K562 (cell line): Measurements from ENCODE around the gene SLC4A9. TPM values are rescaled to one million over a fixed set of nuclear protein-coding genes. Genes with fewer than 3 reads are reported as not detected.

Experiments used
- DACH1 ChIP-seq: fragments of 450-650 bp; IDR thresholded peaks from 2 replicates; pipeline ENCODE4 v1.6.1; 2018; ENCODE audit not compliant: partially characterized antibody
- GABPB2 ChIP-seq: fragments of 250-450 bp; sonication (Bioruptor Pico); conservative IDR thresholded peaks from 2 replicates; pipeline ENCODE4 v1.5.1; 2021; ENCODE audit warnings: mild to moderate bottlenecking
- KAT7 ChIP-seq: sonication (generic); formaldehyde crosslinking; IDR thresholded peaks from 2 replicates; pipeline ENCODE4 v1.8.0; 2022; ENCODE audit warnings: missing genetic modification reagents, mild to moderate bottlenecking, borderline replicate concordance
- KLF13 ChIP-seq: fragments of 450-650 bp; IDR thresholded peaks from 2 replicates; pipeline ENCODE4 v1.6.1; 2016; ENCODE audit warnings: missing genetic modification characterization, low read depth, mild to moderate bottlenecking, missing compliant biosample characterization, moderate library complexity, borderline replicate concordance
- NONO ChIP-seq, 2 experiments: fragments of 200-400 bp in 1 of 2; fragments of 450-650 bp in 1 of 2; formaldehyde crosslinking in 1 of 2; IDR thresholded peaks; 2 replicates each; pipeline ENCODE4 v1.6.1; 2017; ENCODE audit warnings: low read depth in 2 of 2, mild to moderate bottlenecking in 2 of 2, moderate library complexity in 2 of 2, low read length in 1 of 2
- POLR2G ChIP-seq: fragments of 200-400 bp; formaldehyde crosslinking; IDR thresholded peaks from 2 replicates; pipeline ENCODE4 v1.6.1; 2017; ENCODE audit warnings: low read depth, mild to moderate bottlenecking, antibody characterized with exemption, low read length, moderate library complexity
- SMAD3 ChIP-seq: fragments of 450-650 bp; formaldehyde crosslinking; conservative IDR thresholded peaks from 2 replicates; pipeline ENCODE4 v1.4.0; 2020; ENCODE audit warnings: mild to moderate bottlenecking
- TBP ChIP-seq: optimal IDR thresholded peaks from 2 replicates; pipeline ENCODE3; 2011; ENCODE audit warnings: low read depth, low read length, improper control_type of control experiment
- ZNF311 ChIP-seq: fragments of 250-450 bp; sonication (Bioruptor Pico); IDR thresholded peaks from 2 replicates; pipeline ENCODE4 v1.4.0; 2020; ENCODE audit warnings: mild to moderate bottlenecking, moderate library complexity
- polyA plus RNA-seq, 8 experiments: library from polyadenylated mRNA; depleted of rRNA in 4 of 8; stranded (reverse) in 5 of 8; unstranded in 3 of 8; fragments of >200 nt; fragmentation: Nextera tagmentation in 2 of 8; fragmentation: Illumina TruSeq in 1 of 8; extraction: Ambion mirVana in 2 of 8; extraction: Trizol in 1 of 8; gene quantifications; 2 replicates each; pipeline versions ENCODE4 v1.2.1 to v1.2.3, GENCODE V29; 2011 to 2014; ENCODE audit warnings: inconsistent platforms in 1 of 8, missing spikeins in 1 of 8
- total RNA-seq, 7 experiments: library from RNA; depleted of rRNA in 6 of 7; stranded (reverse); fragments of >200 nt in 6 of 7; fragmentation: Illumina TruSeq in 2 of 7; extraction: Trizol in 2 of 7; gene quantifications; 2 replicates each; pipeline versions ENCODE4 v1.2.1 to v1.2.3, GENCODE V29; 2011 to 2021; ENCODE audit warnings: low replicate concordance in 1 of 7
- TF ChIP-seq, protein P1 (sequence below): sonication (generic); formaldehyde crosslinking; IDR thresholded peaks from 2 replicates; pipeline ENCODE4 v1.9.0; 2022; ENCODE audit warnings: mild to moderate bottlenecking, missing genetic modification reagents
- TF ChIP-seq, protein P2 (sequence below): fragments of 450-650 bp; IDR thresholded peaks from 2 replicates; pipeline ENCODE4 v1.6.1; 2017; ENCODE audit warnings: antibody characterized with exemption, mild to moderate bottlenecking
- TF ChIP-seq, protein P3 (sequence below): fragments of 450-650 bp; formaldehyde crosslinking; IDR thresholded peaks from 2 replicates; pipeline ENCODE4 v1.4.0; 2022; ENCODE audit warnings: mild to moderate bottlenecking, moderate library complexity
- TF ChIP-seq, protein P4 (sequence below): sonication (generic); formaldehyde crosslinking; IDR thresholded peaks from 2 replicates; pipeline ENCODE4 v1.8.0; 2023; ENCODE audit warnings: missing genetic modification reagents, mild to moderate bottlenecking, borderline replicate concordance
- TF ChIP-seq, protein P5 (sequence below), 2 experiments: IDR thresholded peaks; 2 replicates each; pipeline ENCODE4 v1.6.1; 2011; ENCODE audit warnings: borderline replicate concordance in 1 of 2, control low read depth in 1 of 2, low read depth in 1 of 2, low read length in 1 of 2, mild to moderate bottlenecking in 1 of 2, mixed read lengths in 1 of 2, moderate library complexity in 1 of 2; ENCODE audit not compliant: insufficient read depth in 1 of 2, insufficient read length in 1 of 2, poor library complexity in 1 of 2, severe bottlenecking in 1 of 2; ENCODE audit errors: extremely low read depth in 1 of 2

Gene SLC4A9
- total and polyA plus RNA-seq, 9 of the 15 experiments (the other 6 are each of a cell fraction or from before 2014, with no cell fraction given) = 0.05 to 0.13 TPM; not detected in 7

DNA sequence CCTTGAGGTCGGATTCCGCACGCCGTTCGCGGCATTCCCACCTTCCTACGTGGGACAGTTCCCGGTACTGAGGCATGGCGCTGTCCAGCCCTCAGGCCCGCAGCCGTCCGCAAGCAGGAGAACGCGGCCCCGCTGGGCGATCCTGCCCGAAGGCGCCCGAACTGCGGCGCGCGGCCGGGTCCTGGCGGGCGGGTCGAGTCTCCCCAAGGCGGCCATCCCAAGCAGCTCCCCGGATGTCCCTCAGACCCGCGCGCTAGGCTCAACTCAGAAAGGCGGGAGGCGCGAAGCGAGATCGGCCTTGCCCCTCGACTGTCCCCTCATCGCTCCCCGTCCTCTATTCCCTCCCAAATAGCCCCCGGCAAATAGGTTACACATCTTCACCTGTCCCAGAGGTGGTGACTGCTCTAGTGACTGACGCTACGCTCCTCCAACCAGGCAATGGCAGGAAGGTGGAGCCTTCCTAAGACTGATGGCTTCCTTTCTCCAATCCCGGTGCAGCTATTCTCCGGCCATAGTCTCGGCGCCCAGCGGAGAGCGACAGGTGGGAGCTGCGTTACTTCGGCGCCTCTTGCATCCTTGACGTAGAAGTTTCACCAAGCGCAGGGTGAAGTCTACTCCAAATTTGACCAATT, 40.9 kb downstream of the SLC4A9 start (continued):
- TF ChIP-seq SMAD3 (CRISPR knock-in tag) = 0 out of 2 replicates have a peak, but pooled peaks have one; percentile 31
- TF ChIP-seq, protein P1, sequence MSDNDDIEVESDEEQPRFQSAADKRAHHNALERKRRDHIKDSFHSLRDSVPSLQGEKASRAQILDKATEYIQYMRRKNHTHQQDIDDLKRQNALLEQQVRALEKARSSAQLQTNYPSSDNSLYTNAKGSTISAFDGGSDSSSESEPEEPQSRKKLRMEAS = peak; percentile 87
- TF ChIP-seq, protein P2, sequence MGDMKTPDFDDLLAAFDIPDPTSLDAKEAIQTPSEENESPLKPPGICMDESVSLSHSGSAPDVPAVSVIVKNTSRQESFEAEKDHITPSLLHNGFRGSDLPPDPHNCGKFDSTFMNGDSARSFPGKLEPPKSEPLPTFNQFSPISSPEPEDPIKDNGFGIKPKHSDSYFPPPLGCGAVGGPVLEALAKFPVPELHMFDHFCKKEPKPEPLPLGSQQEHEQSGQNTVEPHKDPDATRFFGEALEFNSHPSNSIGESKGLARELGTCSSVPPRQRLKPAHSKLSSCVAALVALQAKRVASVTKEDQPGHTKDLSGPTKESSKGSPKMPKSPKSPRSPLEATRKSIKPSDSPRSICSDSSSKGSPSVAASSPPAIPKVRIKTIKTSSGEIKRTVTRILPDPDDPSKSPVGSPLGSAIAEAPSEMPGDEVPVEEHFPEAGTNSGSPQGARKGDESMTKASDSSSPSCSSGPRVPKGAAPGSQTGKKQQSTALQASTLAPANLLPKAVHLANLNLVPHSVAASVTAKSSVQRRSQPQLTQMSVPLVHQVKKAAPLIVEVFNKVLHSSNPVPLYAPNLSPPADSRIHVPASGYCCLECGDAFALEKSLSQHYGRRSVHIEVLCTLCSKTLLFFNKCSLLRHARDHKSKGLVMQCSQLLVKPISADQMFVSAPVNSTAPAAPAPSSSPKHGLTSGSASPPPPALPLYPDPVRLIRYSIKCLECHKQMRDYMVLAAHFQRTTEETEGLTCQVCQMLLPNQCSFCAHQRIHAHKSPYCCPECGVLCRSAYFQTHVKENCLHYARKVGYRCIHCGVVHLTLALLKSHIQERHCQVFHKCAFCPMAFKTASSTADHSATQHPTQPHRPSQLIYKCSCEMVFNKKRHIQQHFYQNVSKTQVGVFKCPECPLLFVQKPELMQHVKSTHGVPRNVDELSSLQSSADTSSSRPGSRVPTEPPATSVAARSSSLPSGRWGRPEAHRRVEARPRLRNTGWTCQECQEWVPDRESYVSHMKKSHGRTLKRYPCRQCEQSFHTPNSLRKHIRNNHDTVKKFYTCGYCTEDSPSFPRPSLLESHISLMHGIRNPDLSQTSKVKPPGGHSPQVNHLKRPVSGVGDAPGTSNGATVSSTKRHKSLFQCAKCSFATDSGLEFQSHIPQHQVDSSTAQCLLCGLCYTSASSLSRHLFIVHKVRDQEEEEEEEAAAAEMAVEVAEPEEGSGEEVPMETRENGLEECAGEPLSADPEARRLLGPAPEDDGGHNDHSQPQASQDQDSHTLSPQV = no peak
- TF ChIP-seq DACH1 = peak; percentile 42
- peak; percentile 85; the same call in 1 of the 2 replicates for TF ChIP-seq KAT7 (CRISPR knock-in tag)
- TF ChIP-seq ZNF311 = peak; percentile 63; the same call in 1 of the 2 replicates
- TF ChIP-seq GABPB2 (CRISPR knock-in tag) = no peak
- TF ChIP-seq, protein P3, sequence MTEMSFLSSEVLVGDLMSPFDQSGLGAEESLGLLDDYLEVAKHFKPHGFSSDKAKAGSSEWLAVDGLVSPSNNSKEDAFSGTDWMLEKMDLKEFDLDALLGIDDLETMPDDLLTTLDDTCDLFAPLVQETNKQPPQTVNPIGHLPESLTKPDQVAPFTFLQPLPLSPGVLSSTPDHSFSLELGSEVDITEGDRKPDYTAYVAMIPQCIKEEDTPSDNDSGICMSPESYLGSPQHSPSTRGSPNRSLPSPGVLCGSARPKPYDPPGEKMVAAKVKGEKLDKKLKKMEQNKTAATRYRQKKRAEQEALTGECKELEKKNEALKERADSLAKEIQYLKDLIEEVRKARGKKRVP = no peak
- peak in 1 of 2 experiments; percentile 28; a peak in 1 of 4 replicates for TF ChIP-seq NONO (IDR thresholded peaks at IDR 0.05; ENCODE audit: low read depth in 2 of 2, low read length in 1 of 2)
- TF ChIP-seq POLR2G = peak; percentile 94
- TF ChIP-seq, protein P4, sequence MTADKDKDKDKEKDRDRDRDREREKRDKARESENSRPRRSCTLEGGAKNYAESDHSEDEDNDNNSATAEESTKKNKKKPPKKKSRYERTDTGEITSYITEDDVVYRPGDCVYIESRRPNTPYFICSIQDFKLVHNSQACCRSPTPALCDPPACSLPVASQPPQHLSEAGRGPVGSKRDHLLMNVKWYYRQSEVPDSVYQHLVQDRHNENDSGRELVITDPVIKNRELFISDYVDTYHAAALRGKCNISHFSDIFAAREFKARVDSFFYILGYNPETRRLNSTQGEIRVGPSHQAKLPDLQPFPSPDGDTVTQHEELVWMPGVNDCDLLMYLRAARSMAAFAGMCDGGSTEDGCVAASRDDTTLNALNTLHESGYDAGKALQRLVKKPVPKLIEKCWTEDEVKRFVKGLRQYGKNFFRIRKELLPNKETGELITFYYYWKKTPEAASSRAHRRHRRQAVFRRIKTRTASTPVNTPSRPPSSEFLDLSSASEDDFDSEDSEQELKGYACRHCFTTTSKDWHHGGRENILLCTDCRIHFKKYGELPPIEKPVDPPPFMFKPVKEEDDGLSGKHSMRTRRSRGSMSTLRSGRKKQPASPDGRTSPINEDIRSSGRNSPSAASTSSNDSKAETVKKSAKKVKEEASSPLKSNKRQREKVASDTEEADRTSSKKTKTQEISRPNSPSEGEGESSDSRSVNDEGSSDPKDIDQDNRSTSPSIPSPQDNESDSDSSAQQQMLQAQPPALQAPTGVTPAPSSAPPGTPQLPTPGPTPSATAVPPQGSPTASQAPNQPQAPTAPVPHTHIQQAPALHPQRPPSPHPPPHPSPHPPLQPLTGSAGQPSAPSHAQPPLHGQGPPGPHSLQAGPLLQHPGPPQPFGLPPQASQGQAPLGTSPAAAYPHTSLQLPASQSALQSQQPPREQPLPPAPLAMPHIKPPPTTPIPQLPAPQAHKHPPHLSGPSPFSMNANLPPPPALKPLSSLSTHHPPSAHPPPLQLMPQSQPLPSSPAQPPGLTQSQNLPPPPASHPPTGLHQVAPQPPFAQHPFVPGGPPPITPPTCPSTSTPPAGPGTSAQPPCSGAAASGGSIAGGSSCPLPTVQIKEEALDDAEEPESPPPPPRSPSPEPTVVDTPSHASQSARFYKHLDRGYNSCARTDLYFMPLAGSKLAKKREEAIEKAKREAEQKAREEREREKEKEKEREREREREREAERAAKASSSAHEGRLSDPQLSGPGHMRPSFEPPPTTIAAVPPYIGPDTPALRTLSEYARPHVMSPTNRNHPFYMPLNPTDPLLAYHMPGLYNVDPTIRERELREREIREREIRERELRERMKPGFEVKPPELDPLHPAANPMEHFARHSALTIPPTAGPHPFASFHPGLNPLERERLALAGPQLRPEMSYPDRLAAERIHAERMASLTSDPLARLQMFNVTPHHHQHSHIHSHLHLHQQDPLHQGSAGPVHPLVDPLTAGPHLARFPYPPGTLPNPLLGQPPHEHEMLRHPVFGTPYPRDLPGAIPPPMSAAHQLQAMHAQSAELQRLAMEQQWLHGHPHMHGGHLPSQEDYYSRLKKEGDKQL (CRISPR knock-in tag) = no peak
- TF ChIP-seq KLF13 (tag) = peak; percentile 57; the same call in 1 of the 2 replicates
- peak; percentile 76 for TF ChIP-seq TBP
- TF ChIP-seq, protein P5, sequence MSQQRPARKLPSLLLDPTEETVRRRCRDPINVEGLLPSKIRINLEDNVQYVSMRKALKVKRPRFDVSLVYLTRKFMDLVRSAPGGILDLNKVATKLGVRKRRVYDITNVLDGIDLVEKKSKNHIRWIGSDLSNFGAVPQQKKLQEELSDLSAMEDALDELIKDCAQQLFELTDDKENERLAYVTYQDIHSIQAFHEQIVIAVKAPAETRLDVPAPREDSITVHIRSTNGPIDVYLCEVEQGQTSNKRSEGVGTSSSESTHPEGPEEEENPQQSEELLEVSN (IDR thresholded peaks at IDR 0.05; ENCODE audit: borderline replicate concordance in 1 of 2, extremely low read depth in 1 of 2, insufficient read depth in 1 of 2, insufficient read length in 1 of 2, low read depth in 1 of 2, low read length in 1 of 2, poor library complexity in 1 of 2, severe bottlenecking in 1 of 2) = peak; percentile 56 to 64
